ENCODE data around the gene RXRG. TPM values are rescaled to one million over a fixed set of nuclear protein-coding genes. Genes with fewer than 3 reads are reported as not detected.
A peak's percentile ranks its signal among the peaks of the same experiment; 100 is the strongest.
"Not testable (repeated sequence)": the region's sequence is repeated elsewhere in the genome, so short reads cannot be mapped to it uniquely, and the experiment has no call there.

The RXRG gene
- 1.0 TPM for total RNA-seq

DNA sequence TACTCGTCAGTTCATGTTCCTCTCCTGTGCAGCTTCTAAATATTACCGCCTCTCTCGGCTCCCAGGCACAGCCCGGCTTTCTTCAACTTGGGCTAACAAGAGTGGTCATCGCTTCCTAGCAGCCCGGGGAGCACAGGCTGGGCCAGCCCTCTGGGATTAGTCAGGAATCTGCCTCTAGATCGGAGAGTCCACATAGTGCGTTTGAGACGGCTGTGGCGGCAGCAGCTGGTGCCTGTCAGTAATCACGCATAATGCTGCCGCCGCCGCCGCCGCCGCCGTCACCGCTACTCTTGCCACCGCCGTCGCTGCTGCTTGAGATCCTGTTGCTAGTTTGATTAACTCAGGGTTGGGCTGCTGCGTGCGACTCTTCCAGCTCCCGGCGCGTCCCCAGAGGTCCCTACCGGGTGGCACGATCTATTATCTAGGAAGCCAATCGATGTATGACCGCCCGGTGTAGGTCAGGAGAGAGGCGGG is at the start of gene RXRG:
TSS of gene RXRG (minus strand) at position 230 of the 474 bp plus-strand sequence. CDS start 233 bp downstream, outside the sequence.
- peak; percentile 21 for DNase-seq (ENCODE audit: low spot score)

DNA sequence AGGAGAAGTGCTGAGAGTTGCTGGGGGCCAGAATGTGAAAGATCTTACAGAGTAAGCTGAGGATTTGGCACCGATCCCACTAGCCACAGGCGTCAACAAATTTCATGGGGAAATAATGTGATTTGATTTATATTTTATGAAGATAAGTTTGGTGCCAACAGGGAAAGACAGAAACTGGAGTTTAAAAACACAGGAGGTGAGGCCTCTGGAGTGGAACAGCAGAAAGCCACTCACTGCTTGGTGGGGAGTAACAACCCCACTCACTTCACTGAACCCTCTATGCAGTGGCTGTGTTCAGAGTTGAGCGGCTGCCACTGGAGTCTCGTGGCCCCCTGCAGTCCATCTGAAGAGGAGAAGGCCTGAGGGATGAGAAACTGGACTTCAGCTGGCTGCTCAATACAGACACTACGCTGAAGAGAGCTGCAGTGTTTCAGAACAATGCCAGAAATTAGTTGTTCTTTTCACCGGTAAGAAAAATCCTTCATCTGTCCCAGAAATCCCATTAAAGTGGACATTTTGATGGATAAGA is 48.0 kb upstream of the RXRG start:
- no peak for DNase-seq (ENCODE audit: low spot score)

- no peak for DNase-seq (ENCODE audit: low spot score)
Measured at GRCh38 chr1:165490175-165490574, 45.2 kb upstream of the RXRG start.

DNA sequence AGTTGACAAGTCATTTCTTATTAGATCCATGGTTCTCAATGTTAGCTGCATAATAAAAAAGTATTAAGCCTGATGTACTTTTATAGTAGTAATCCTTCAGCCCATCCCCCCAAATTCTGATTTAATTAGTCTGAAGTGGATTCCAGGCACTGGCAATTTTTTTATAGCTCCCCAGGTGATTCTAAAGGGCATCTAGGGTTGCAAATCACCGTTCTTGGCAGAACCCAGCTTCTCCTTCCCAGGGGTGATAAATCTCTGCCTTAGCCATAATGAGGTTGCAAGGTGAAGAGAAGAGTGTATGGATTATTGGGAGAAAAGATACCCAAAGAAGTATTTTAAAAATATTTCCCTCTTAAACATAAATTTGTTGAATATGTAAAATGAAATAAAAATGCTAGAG is 43.0 kb upstream of the RXRG start:
- no peak for DNase-seq (ENCODE audit: low spot score)

GRCh38 chr1:165486663-165487062 is 41.7 kb upstream of the RXRG start:
- no peak for DNase-seq (ENCODE audit: low spot score)

- no peak for DNase-seq (ENCODE audit: low spot score)
Measured at GRCh38 chr1:165485716-165486115, 40.8 kb upstream of the RXRG start.

- DNase-seq (ENCODE audit: low spot score) = no peak
Measured at GRCh38 chr1:165484532-165484931, 39.6 kb upstream of the RXRG start.

DNA sequence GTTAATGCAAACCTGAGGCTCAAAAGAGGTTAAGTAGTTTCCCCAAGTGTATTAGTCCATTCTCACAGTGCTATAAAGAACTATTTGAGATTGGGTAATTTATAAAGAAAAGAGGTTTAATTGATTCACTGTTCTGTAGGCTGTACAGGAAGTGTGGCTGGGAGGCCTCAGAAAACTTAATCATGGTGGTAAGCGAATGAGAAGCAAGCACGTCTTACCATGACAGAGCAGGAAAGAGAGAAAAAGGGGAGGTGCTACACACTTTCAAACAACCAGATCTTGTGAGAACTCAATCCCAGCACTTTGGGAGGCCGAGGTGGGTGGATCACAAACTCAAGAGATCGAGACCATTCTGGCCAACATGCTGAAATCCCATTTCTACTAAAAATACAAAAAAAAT is 38.5 kb upstream of the RXRG start:
- no peak for DNase-seq (ENCODE audit: low spot score)

GRCh38 chr1:165481820-165482532 is 37.0 kb upstream of the RXRG start:
- peak; percentile 49 for DNase-seq (ENCODE audit: low spot score)

DNA sequence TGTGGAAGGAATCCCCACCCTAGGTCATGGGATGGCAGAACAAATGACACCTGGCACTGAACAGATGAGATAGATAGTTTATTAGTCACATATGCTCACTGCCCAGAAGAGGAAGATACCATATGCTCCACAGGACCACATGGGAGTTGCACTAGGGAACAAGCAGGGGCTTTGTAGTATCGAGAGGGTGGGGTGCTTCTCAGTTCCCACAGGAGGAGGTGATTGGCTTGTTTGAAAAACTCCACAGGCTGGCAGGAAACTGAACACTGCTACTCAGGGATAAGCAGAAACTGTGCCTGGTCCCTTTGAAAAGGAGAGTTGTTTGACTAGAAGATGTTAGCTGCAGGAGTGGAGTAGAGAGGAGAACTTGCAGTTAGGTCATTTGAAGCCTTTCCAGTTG is 31.9 kb upstream of the RXRG start:
- no peak for DNase-seq (ENCODE audit: low spot score)

GRCh38 chr1:165474196-165474595 is 29.3 kb upstream of the RXRG start:
- no peak for DNase-seq (ENCODE audit: low spot score)

GRCh38 chr1:165473081-165473480 is 28.2 kb upstream of the RXRG start:
- no peak for DNase-seq (ENCODE audit: low spot score)

GRCh38 chr1:165468726-165469249 is 23.9 kb upstream of the RXRG start:
- no peak for DNase-seq (ENCODE audit: low spot score)

- peak; percentile 14 for DNase-seq (ENCODE audit: low spot score)
Measured at GRCh38 chr1:165468253-165468652, 23.3 kb upstream of the RXRG start.

DNA sequence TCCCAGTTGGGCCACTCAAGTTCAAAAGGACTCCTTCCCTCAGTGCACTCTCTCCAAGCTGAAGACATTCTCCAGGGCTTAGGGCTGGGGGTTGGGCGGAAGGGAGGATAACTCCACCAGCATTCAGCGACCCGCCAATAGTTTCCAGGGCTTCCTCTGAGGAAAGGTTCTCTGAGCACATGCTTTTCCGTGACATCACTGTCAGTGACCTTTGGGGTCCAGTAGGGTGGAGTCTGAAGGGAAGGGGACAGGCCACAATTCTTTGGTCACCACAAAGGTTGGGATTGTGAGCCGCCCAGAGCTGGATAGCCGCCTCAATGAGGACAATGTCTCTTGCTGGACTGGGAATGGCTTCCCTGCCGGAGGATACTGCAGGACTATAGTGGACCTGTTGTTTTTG is 22.8 kb upstream of the RXRG start:
- DNase-seq (ENCODE audit: low spot score) = no peak

DNA sequence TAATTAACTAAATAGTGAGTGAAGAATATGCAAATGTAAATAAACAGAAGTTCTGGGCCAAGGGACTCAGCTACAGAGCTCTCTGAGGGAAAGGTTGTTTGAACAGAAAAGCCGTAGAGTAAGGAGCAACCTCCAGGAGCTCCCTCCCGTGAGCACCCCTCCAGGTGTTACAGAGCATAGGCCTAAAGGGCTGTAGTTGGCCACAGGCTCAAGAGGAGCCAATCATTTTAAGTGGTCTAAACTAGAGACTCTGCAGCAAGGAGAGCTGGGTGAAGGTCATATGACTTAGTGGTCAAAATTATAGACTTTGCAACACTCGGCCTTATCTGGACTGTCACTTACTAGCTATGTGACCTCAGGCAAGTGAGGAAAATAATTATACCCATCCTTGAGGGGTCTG is 19.1 kb upstream of the RXRG start:
- DNase-seq (ENCODE audit: low spot score) = no peak

DNA sequence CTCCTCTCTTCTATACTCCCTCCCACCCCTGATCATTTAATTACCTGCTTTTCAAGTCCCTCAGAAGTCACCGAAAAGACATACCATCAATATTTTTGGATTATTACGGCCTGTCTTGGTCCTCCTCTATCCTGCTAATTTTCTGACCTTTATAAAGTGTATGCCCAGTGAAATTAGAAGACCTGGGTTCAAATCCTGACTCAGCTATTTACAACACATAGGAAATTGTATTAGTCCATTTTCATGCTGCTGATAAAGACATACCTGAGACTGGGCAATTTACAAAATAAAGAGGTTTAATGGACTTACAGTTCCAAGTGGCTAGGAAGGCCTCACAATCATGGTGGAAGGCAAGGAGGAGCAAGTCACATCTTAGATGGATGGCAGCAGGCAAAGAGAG is 14.8 kb upstream of the RXRG start:
- DNase-seq (ENCODE audit: low spot score) = not testable (repeated sequence)

DNA sequence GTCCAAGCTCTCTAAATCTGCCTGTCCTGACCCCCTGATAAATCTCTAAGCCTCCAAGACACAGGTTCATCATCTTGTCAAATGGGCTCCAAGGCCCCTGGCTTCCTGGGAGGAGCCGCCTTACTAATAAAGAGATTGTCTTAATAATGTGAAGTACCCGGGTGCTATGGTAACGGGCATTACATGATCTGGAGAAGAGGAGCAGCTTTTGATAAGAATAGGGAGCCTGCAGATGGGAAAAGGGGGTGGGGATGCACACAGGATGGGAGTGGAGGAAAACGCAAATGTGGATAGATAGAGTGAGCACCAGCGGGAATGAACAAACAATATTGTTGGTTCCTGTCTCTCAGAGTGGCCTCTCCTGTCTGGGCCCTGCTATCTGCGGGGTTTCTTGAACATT is 11.9 kb upstream of the RXRG start:
- DNase-seq (ENCODE audit: low spot score) = no peak

DNA sequence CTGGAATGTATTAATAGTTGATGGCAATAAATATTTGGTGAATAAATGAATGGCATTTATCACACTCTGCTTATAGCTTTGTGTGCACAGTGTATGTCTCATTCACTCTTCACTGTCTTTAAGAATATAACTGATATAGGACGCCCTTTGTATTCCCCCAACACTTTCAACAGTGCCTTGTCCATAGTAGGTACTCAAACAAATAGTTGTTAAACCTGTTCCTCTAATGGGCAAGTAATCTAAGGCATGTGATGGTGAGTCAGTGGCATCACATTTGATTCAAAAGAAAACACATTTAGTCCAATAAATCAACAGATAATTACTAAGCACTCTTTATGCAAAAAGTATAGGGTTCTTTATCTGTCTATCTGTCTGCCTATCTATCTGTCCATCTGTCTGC is 11.2 kb upstream of the RXRG start:
- DNase-seq (ENCODE audit: low spot score) = peak; percentile 22

- no peak for DNase-seq (ENCODE audit: low spot score)
Measured at GRCh38 chr1:165455111-165455510, 10.2 kb upstream of the RXRG start.

- DNase-seq (ENCODE audit: low spot score) = no peak
Measured at GRCh38 chr1:165454091-165454610, 9.2 kb upstream of the RXRG start.

- DNase-seq (ENCODE audit: low spot score) = no peak
Measured at GRCh38 chr1:165452336-165453130, 7.6 kb upstream of the RXRG start.

Measured in mucosa of gallbladder (tissue), 1 donor.